Transverse colon (tissue), 4 donors: Measurements from ENCODE around the gene FOXP4. TPM values are rescaled to one million over a fixed set of nuclear protein-coding genes. Genes with fewer than 3 reads are reported as not detected.

Experiments
- DNase-seq: peaks from one replicate; pipeline ENCODE4 v3.0.0-alpha.2; 2019
- H3K27ac ChIP-seq, 4 donors: fragments of 200-600 bp; sonication (generic); 2 replicates each; pipeline ENCODE4 v1.5.1; 2016 to 2018; ENCODE audit warnings: inconsistent platforms in 4 of 4
- H3K27me3 ChIP-seq: fragments of 200-600 bp; sonication (generic); 2 replicates; pipeline ENCODE4 v1.5.1; 2017; ENCODE audit warnings: inconsistent platforms
- H3K36me3 ChIP-seq, 4 donors: fragments of 200-600 bp; sonication (generic); 2 replicates each; pipeline ENCODE4 v1.5.1; 2017 to 2019; ENCODE audit warnings: inconsistent platforms in 4 of 4
- H3K4me1 ChIP-seq, 4 donors: fragments of 200-600 bp; sonication (generic); 2 replicates each; pipeline ENCODE4 v1.5.1; 2017 to 2020; ENCODE audit warnings: inconsistent platforms in 4 of 4
- H3K4me3 ChIP-seq, 4 donors: fragments of 200-600 bp; sonication (generic); 1 replicate in 1 of 4; 2 replicates in 3 of 4; pipeline versions ENCODE4 v1.5.1 to v1.6.1; 2017 to 2019; ENCODE audit warnings: inconsistent platforms in 4 of 4
- H3K9me3 ChIP-seq, 2 donors: fragments of 200-600 bp; sonication (generic); 2 replicates each; pipeline ENCODE4 v1.5.1; 2017 to 2019; ENCODE audit warnings: inconsistent platforms in 2 of 2
- EP300 ChIP-seq: sonication (generic); formaldehyde crosslinking; IDR thresholded peaks from one replicate; pipeline ENCODE4 v1.6.1; 2017; ENCODE audit warnings: antibody characterized with exemption, low read depth
- POLR2A ChIP-seq: fragments of 450-650 bp; IDR thresholded peaks from one replicate; pipeline ENCODE4 v1.6.1; 2016; ENCODE audit warnings: antibody characterized with exemption, mild to moderate bottlenecking, moderate library complexity
- POLR2AphosphoS5 ChIP-seq, 3 donors: sonication (generic); formaldehyde crosslinking; IDR thresholded peaks; one replicate each; pipeline ENCODE4 v1.6.1; 2016; ENCODE audit warnings: antibody characterized with exemption in 3 of 3
- WGBS, 2 donors: methylation state at CpG; one replicate each; pipeline ENCODE4 v1.1.5; 2018; ENCODE audit warnings: low coverage in 1 of 2; 5-methylcytosine and 5-hydroxymethylcytosine counted together
- in situ Hi-C, 4 donors: fragments of 200-750 bp; cut with MboI; loops; one replicate each; pipeline versions ENCODE4 v1.15.0 to v1.15.1; 2017; ENCODE audit warnings: low sequenced_read_pairs in 3 of 4, low pct_ligation_motif_present in 1 of 4, low pct_unique_long_range_greater_than_20kb in 1 of 4
- intact Hi-C: fragments of 100-400 bp; cut with DNase I; formaldehyde crosslinking; loops from one replicate; pipeline ENCODE4 v1.15.1; 2023; ENCODE audit warnings: low total_unique reads
- total RNA-seq, 4 donors: library from RNA; depleted of rRNA; stranded (reverse); fragments of >200 nt; gene quantifications; one replicate each; pipeline ENCODE4 v1.1.0, GENCODE V29; 2016
- TF ChIP-seq, protein P1 (sequence below), 5 experiments: fragments of 200-600 bp in 3 of 5; fragments of 450-650 bp in 2 of 5; sonication (generic) in 3 of 5; IDR thresholded peaks; 1 replicate in 2 of 5; 2 replicates in 3 of 5; pipeline ENCODE4 v1.5.1; 2016 to 2017; ENCODE audit warnings: antibody characterized with exemption in 5 of 5, inconsistent platforms in 3 of 5, mild to moderate bottlenecking in 2 of 5, moderate library complexity in 1 of 5

Gene FOXP4
- total RNA-seq, 4 donors from 2014 or later = 13.8 to 45.6 (median 17.2) TPM

DNA sequence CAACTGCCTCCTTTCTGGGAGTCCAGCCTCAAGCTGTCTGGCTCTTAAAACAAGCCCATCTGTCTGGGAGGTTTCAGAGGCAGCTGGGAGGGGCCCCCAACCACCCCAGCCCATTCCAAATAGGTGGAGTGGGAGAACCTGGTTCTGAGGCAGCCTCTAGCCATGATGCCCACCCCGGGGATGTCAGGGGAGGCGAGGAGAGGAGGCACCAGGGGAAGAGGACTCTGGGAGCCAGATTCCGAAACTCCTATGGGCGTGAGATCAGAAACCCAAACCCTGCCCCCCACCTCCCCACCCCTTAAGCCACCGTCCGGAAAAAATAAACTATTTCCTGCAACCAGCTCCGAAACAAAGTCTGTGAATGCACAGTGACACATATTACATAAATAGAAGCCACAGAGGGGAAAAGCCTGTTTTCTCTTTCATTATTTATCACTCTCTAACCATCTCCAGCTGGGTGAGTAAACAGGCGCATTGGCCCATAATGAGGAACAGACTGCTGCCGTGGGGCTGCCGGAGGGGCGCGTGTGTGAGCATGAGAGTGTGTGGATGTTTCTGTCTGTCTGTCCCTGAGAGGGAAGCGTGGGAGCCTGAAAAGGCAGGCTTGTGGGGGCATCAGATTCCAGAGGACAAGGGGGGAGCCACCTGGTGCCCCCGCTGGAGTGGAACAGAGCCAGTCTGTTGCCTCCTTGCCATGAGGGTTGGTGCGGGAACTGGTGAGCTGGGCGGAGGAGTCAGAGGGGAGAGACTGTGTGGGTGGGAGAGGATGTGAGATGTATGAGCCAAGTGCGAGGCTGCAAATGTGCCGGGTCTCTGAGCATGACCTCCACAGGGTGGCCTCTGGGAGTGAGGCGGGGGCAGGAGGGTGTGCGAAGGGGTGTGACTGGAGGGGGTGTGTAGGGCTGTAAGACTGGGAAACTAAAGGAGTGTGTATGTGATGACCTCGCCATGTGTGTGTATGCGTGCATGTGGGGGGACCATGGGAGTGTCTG, 14.3 kb upstream of the FOXP4 start:
- Histone ChIP-seq H3K4me3 (no peak overlapping the region), H3K4me1 (peaks cover 6 to 22% (median 12%) of the 10 kb centered on the region in 4 donors), H3K9me3 (no peaks in the 10 kb centered on the region), H3K27me3 (peaks cover 3% of the 10 kb centered on the region), H3K36me3 (no peaks in the 10 kb centered on the region), H3K27ac (no peak overlapping the region)
- intact Hi-C loops (no loop called here), in situ Hi-C loops (no loop called here)
- TF ChIP-seq EP300 (no peak), POLR2A (no peak), POLR2AphosphoS5 (IDR thresholded peaks at IDR 0.05) (no peak)
- TF ChIP-seq, protein P1, sequence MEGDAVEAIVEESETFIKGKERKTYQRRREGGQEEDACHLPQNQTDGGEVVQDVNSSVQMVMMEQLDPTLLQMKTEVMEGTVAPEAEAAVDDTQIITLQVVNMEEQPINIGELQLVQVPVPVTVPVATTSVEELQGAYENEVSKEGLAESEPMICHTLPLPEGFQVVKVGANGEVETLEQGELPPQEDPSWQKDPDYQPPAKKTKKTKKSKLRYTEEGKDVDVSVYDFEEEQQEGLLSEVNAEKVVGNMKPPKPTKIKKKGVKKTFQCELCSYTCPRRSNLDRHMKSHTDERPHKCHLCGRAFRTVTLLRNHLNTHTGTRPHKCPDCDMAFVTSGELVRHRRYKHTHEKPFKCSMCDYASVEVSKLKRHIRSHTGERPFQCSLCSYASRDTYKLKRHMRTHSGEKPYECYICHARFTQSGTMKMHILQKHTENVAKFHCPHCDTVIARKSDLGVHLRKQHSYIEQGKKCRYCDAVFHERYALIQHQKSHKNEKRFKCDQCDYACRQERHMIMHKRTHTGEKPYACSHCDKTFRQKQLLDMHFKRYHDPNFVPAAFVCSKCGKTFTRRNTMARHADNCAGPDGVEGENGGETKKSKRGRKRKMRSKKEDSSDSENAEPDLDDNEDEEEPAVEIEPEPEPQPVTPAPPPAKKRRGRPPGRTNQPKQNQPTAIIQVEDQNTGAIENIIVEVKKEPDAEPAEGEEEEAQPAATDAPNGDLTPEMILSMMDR (IDR thresholded peaks at IDR 0.05) = no peak
- DNase-seq = peak; percentile 19
- WGBS, 2 donors = 37 to 40% methylated on average over 12 to 22 of the region's 22 CpGs

GRCh38 chr6:41535766-41536165, 10.4 kb upstream of the FOXP4 start:
- no peak for DNase-seq
- intact Hi-C loops (no loop called here), in situ Hi-C loops (no loop called here)
- Histone ChIP-seq H3K9me3 (no peaks in the 10 kb centered on the region), H3K27ac (no peak overlapping the region), H3K27me3 (no peaks in the 10 kb centered on the region), H3K4me1 (peaks cover 0 to 21% (median 6%) of the 10 kb centered on the region in 4 donors), H3K36me3 (no peaks in the 10 kb centered on the region), H3K4me3 (no peak overlapping the region)
- 100% methylated on average over 1 of the region's 1 CpG; no CpG with 5 or more reads in 1 of the 2 donors for WGBS, 2 donors
- no peak for TF ChIP-seq EP300
- no peak for TF ChIP-seq POLR2A
- no peak for TF ChIP-seq POLR2AphosphoS5 (IDR thresholded peaks at IDR 0.05)
- TF ChIP-seq, protein P1 (IDR thresholded peaks at IDR 0.05) = no peak

- H3K4me1 ChIP-seq = peaks cover 0 to 17% (median 5%) of the 10 kb centered on the region in 4 donors
- intact Hi-C loops = no loop called here
- TF ChIP-seq EP300 (no peak), POLR2A (peak; percentile 19), POLR2AphosphoS5 (IDR thresholded peaks at IDR 0.05) (peak; percentile 12 to 65 (median 60))
- TF ChIP-seq, protein P1 (IDR thresholded peaks at IDR 0.05) = no peak
Measured at GRCh38 chr6:41536795-41537758, 9.1 kb upstream of the FOXP4 start.

More at GRCh38 chr6:41536795-41537758, 9.1 kb upstream of the FOXP4 start:
- Histone ChIP-seq H3K27me3 (no peaks in the 10 kb centered on the region), H3K27ac (peak overlapping the region; percentile 14 to 76 (median 61)), H3K9me3 (no peaks in the 10 kb centered on the region), H3K4me3 (peak overlapping the region in 1 of 4 donors; percentile 13), H3K36me3 (no peaks in the 10 kb centered on the region)
- 28 to 52% methylated on average over 6 to 18 of the region's 18 CpGs for WGBS, 2 donors
- DNase-seq = peak; percentile 82
- in situ Hi-C loops = no loop called here
